Measurements from ENCODE around the gene APOL6. TPM values are rescaled to one million over a fixed set of nuclear protein-coding genes. Genes with fewer than 3 reads are reported as not detected.

The APOL6 gene
- total RNA-seq, 4 donors from 2014 or later, result 3.1 to 8.3 (median 5.1) TPM

DNA sequence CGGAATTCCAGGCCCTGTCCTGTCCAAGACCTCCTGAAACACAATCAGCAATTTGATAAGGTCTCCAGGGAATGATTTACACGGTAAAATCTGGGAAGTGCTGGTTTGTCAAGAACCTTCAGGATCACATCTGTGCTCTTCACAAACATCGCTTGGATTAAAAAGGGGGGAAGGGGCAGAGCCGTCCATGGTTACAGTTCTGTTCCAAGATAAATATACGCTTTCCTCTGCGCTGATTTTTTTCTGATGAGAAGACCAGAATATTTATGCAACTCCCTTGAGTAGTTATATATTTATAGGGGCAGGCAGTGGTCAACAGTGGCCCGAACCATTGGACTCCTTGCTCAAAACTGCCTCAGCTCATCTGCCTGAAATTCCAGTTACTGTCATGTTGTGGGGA, 60.2 kb downstream of the APOL6 start:
- WGBS, result 62% methylated on average over 7 of the region's 7 CpGs
- TF ChIP-seq POLR2A (IDR thresholded peaks at IDR 0.05) (no peak), EP300 (IDR thresholded peaks at IDR 0.05) (no peak), POLR2AphosphoS5 (IDR thresholded peaks at IDR 0.05) (no peak)
- TF ChIP-seq, protein P1, sequence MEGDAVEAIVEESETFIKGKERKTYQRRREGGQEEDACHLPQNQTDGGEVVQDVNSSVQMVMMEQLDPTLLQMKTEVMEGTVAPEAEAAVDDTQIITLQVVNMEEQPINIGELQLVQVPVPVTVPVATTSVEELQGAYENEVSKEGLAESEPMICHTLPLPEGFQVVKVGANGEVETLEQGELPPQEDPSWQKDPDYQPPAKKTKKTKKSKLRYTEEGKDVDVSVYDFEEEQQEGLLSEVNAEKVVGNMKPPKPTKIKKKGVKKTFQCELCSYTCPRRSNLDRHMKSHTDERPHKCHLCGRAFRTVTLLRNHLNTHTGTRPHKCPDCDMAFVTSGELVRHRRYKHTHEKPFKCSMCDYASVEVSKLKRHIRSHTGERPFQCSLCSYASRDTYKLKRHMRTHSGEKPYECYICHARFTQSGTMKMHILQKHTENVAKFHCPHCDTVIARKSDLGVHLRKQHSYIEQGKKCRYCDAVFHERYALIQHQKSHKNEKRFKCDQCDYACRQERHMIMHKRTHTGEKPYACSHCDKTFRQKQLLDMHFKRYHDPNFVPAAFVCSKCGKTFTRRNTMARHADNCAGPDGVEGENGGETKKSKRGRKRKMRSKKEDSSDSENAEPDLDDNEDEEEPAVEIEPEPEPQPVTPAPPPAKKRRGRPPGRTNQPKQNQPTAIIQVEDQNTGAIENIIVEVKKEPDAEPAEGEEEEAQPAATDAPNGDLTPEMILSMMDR (IDR thresholded peaks at IDR 0.05), result no peak

DNA sequence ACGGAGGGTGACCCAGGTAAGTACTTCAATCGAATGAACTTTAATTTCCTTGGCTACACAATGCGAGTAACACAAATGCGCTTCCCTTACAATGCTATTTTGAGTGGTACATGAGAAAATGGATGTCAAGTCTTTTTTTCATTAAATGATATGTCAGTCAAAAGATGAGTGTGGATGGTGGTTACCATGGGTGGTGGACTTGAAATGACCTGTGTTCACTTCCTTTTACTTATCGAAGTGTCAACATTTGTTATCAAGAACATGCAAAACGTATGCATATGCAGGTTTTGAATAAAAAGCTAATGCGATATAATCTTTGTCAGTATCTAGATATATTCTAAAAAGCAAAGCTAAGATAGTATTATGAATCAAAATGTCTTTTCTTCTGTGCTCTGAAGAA, 60.7 kb downstream of the APOL6 start:
- Histone ChIP-seq H3K27ac (no peak overlapping the region), H3K4me1 (no peaks in the 10 kb centered on the region), H3K27me3 (no peaks in the 10 kb centered on the region), H3K36me3 (no peaks in the 10 kb centered on the region), H3K4me3 (no peak overlapping the region), H3K9me3 (no peaks in the 10 kb centered on the region)
- no peak for DNase-seq (ENCODE audit: low spot score in 2 of 2)
- TF ChIP-seq POLR2A (IDR thresholded peaks at IDR 0.05), result no peak
- TF ChIP-seq EP300 (IDR thresholded peaks at IDR 0.05), result no peak
- TF ChIP-seq, protein P1 (IDR thresholded peaks at IDR 0.05), result no peak
- no peak for TF ChIP-seq POLR2AphosphoS5 (IDR thresholded peaks at IDR 0.05)
- 81% methylated on average over 7 of the region's 7 CpGs for WGBS

More for the DNA sequence above, 60.2 kb downstream of the APOL6 start:
- Histone ChIP-seq H3K4me3 (no peak overlapping the region), H3K4me1 (no peaks in the 10 kb centered on the region), H3K27me3 (no peaks in the 10 kb centered on the region), H3K36me3 (no peaks in the 10 kb centered on the region), H3K9me3 (no peaks in the 10 kb centered on the region), H3K27ac (no peak overlapping the region)
- no peak for DNase-seq (ENCODE audit: low spot score in 2 of 2)

DNA sequence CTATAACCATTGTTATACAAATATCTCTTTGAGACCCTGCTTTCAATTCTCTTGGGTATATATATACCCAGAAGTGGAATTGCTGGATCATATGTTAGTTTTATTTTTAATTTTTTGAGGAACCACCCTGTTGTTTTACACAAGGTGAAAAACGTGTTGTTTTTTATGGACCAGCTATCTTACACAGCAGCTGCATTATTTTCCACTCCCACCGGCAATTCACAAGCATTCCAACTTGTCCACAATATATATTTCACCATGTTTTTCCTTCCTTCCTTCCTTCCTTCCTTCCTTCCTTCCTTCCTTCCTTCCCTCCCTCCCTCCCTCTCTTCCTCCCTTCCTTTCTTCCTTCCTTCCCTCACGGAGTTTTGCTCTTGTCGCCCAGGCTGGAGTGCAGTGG, 63.1 kb downstream of the APOL6 start:
- H3K27me3 ChIP-seq, result no peaks in the 10 kb centered on the region
- no peak for TF ChIP-seq EP300 (IDR thresholded peaks at IDR 0.05)
- no peak for TF ChIP-seq POLR2A (IDR thresholded peaks at IDR 0.05)
- TF ChIP-seq, protein P1 (IDR thresholded peaks at IDR 0.05), result no peak
- TF ChIP-seq POLR2AphosphoS5 (IDR thresholded peaks at IDR 0.05), result no peak
- no peak for DNase-seq (ENCODE audit: low spot score in 2 of 2)
- no peak overlapping the region for H3K4me3 ChIP-seq
- H3K36me3 ChIP-seq, result no peaks in the 10 kb centered on the region
- no peak overlapping the region for H3K27ac ChIP-seq
- H3K9me3 ChIP-seq, result no peaks in the 10 kb centered on the region
- no peaks in the 10 kb centered on the region for H3K4me1 ChIP-seq
- 85% methylated on average over 4 of the region's 4 CpGs for WGBS

DNA sequence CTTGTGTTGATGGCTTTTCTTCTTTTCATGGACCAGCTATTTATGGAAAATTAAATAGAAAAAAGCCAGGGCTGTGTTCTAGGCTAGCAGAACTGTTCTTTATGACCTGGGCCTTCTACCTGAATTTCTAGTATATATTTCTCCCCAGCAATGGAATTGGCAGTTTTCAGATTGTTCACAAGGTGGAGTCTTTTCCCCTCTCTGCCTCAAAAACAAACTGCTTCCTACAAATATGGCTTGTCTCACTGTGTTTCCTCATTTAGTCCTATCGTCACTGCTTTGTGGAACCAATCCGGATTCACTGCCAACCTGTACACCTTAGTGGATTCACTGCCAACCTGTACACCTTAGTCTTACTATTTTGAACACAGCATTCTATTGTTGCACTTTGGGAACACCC, 64.4 kb downstream of the APOL6 start:
- Histone ChIP-seq H3K9me3 (no peaks in the 10 kb centered on the region), H3K4me1 (no peaks in the 10 kb centered on the region), H3K36me3 (no peaks in the 10 kb centered on the region), H3K27me3 (no peaks in the 10 kb centered on the region), H3K4me3 (no peak overlapping the region), H3K27ac (no peak overlapping the region)
- TF ChIP-seq POLR2AphosphoS5 (IDR thresholded peaks at IDR 0.05) (no peak), POLR2A (IDR thresholded peaks at IDR 0.05) (no peak), EP300 (IDR thresholded peaks at IDR 0.05) (no peak)
- TF ChIP-seq, protein P1 (IDR thresholded peaks at IDR 0.05), result no peak
- DNase-seq (ENCODE audit: low spot score in 2 of 2), result no peak
- 81% methylated on average over 2 of the region's 2 CpGs for WGBS

DNA sequence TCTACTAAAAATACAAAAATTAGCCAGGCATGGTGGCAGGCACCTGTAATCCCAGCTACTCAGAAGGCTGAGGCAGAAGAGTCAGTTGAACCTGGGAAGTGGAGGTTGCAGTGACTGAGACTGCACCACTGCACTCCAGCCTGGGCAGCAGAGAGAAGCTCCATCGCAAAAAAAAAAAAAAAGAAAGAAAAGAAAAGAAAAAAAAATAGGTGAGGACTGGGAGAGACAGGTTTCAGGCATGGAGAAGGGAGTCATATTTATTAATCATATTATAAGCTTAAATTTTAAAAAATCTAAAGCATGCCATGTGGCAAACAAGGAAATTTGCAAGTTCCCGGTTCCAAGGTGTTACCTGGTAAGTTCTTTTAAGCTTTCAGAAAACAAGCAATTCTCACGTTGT, 69.3 kb downstream of the APOL6 start, which contains the start of gene APOL5:
Gene APOL5, plus strand, starts transcription at position 301 of the 400 bp plus-strand sequence. Its CDS starts 0 bp downstream, at position 301.
- Histone ChIP-seq H3K9me3 (no peaks in the 10 kb centered on the region), H3K27ac (no peak within 1 kb of the TSS), H3K4me3 (no peak within 1 kb of the TSS), H3K36me3 (no peaks in the 10 kb centered on the region), H3K27me3 (no peaks in the 10 kb centered on the region), H3K4me1 (no peaks in the 10 kb centered on the region)
- WGBS, result 82% methylated on average over 3 of the region's 3 CpGs
- no peak for TF ChIP-seq POLR2A (IDR thresholded peaks at IDR 0.05)
- no peak for TF ChIP-seq POLR2AphosphoS5 (IDR thresholded peaks at IDR 0.05)
- TF ChIP-seq, protein P1 (IDR thresholded peaks at IDR 0.05), result no peak
- no peak for TF ChIP-seq EP300 (IDR thresholded peaks at IDR 0.05)
- no peak for DNase-seq (ENCODE audit: low spot score in 2 of 2)

Other genes starting within 250 kb of the APOL6 start
- 10 to 100 TPM; 19.7 to 41.3 (median 32.6) TPM for gene MCM5, start 248.3 kb upstream of the APOL6 start, total RNA-seq
- 1 to 10 TPM in 2 of 4 donors, under 1 TPM in 2; 0.89 to 1.7 (median 1.2) TPM for gene RASD2, start 107.6 kb upstream of the APOL6 start, total RNA-seq
- 10 to 100 TPM in 1 of 4 donors, 1 to 10 TPM in 3; 4.3 to 17.8 (median 9.1) TPM for gene MB, start 31.1 kb upstream of the APOL6 start, total RNA-seq
- under 1 TPM in 1 of 4 donors, not detected in 3; 0.42 TPM for gene APOL5, start 69.4 kb downstream of the APOL6 start, total RNA-seq

All from suprapubic skin (tissue), 4 donors.